Measurements from ENCODE around the gene AGBL1. TPM values are rescaled to one million over a fixed set of nuclear protein-coding genes. Genes with fewer than 3 reads are reported as not detected.

Gene AGBL1
- total RNA-seq, 1 donor from 2014 or later = not detected

GRCh38 chr15:86969364-86969763 is 889.7 kb downstream of the AGBL1 start:
- TF ChIP-seq CTCF (IDR thresholded peaks at IDR 0.05) = no peak
- H3K9me3 Mint-ChIP-seq (ENCODE audit: unreplicated experiment) = peaks cover 20% of the 10 kb centered on the region
- no peaks in the 10 kb centered on the region for H3K4me1 Mint-ChIP-seq (ENCODE audit: unreplicated experiment)
- no peak overlapping the region for H3K27ac Mint-ChIP-seq (ENCODE audit: unreplicated experiment)
- no peak for DNase-seq (ENCODE audit: extremely low spot score, unreplicated experiment)
- no peaks in the 10 kb centered on the region for H3K36me3 Mint-ChIP-seq (ENCODE audit: unreplicated experiment)
- H3K27me3 Mint-ChIP-seq (ENCODE audit: unreplicated experiment) = no peaks in the 10 kb centered on the region
- no peak overlapping the region for H3K4me3 Mint-ChIP-seq (ENCODE audit: unreplicated experiment)

GRCh38 chr15:86973284-86973844 is 893.7 kb downstream of the AGBL1 start:
- Mint-ChIP-seq H3K9me3 (ENCODE audit: unreplicated experiment) (peaks cover 13% of the 10 kb centered on the region), H3K4me1 (ENCODE audit: unreplicated experiment) (no peaks in the 10 kb centered on the region), H3K4me3 (ENCODE audit: unreplicated experiment) (no peak overlapping the region), H3K27me3 (ENCODE audit: unreplicated experiment) (no peaks in the 10 kb centered on the region), H3K36me3 (ENCODE audit: unreplicated experiment) (no peaks in the 10 kb centered on the region), H3K27ac (ENCODE audit: unreplicated experiment) (no peak overlapping the region)
- DNase-seq (ENCODE audit: extremely low spot score, unreplicated experiment) = no peak
- no peak for TF ChIP-seq CTCF (IDR thresholded peaks at IDR 0.05)

- Mint-ChIP-seq H3K9me3 (ENCODE audit: unreplicated experiment) (peaks cover 7% of the 10 kb centered on the region), H3K27ac (ENCODE audit: unreplicated experiment) (no peak overlapping the region), H3K4me3 (ENCODE audit: unreplicated experiment) (no peak overlapping the region), H3K4me1 (ENCODE audit: unreplicated experiment) (no peaks in the 10 kb centered on the region), H3K27me3 (ENCODE audit: unreplicated experiment) (no peaks in the 10 kb centered on the region), H3K36me3 (ENCODE audit: unreplicated experiment) (no peaks in the 10 kb centered on the region)
- no peak for DNase-seq (ENCODE audit: extremely low spot score, unreplicated experiment)
- TF ChIP-seq CTCF (IDR thresholded peaks at IDR 0.05) = no peak
These were observed 908.4 kb downstream of the AGBL1 start for GRCh38 chr15:86988033-86988432.

GRCh38 chr15:87021751-87022150 is 942.1 kb downstream of the AGBL1 start:
- Mint-ChIP-seq H3K9me3 (ENCODE audit: unreplicated experiment) (peaks cover 69% of the 10 kb centered on the region), H3K4me1 (ENCODE audit: unreplicated experiment) (no peaks in the 10 kb centered on the region), H3K27ac (ENCODE audit: unreplicated experiment) (no peak overlapping the region), H3K27me3 (ENCODE audit: unreplicated experiment) (no peaks in the 10 kb centered on the region), H3K36me3 (ENCODE audit: unreplicated experiment) (no peaks in the 10 kb centered on the region), H3K4me3 (ENCODE audit: unreplicated experiment) (no peak overlapping the region)
- no peak for TF ChIP-seq CTCF (IDR thresholded peaks at IDR 0.05)
- DNase-seq (ENCODE audit: extremely low spot score, unreplicated experiment) = no peak

GRCh38 chr15:87031540-87032230 is 952.0 kb downstream of the AGBL1 start:
- H3K4me3 Mint-ChIP-seq (ENCODE audit: unreplicated experiment) = no peak overlapping the region
- no peaks in the 10 kb centered on the region for H3K27me3 Mint-ChIP-seq (ENCODE audit: unreplicated experiment)
- no peak for TF ChIP-seq CTCF (IDR thresholded peaks at IDR 0.05)
- H3K4me1 Mint-ChIP-seq (ENCODE audit: unreplicated experiment) = no peaks in the 10 kb centered on the region
- no peaks in the 10 kb centered on the region for H3K36me3 Mint-ChIP-seq (ENCODE audit: unreplicated experiment)
- no peak overlapping the region for H3K27ac Mint-ChIP-seq (ENCODE audit: unreplicated experiment)
- DNase-seq (ENCODE audit: extremely low spot score, unreplicated experiment) = no peak
- H3K9me3 Mint-ChIP-seq (ENCODE audit: unreplicated experiment) = peaks cover 7% of the 10 kb centered on the region

All from osteocyte (in vitro differentiated cells).